HG03575 (cell line): ENCODE measurements around the gene BCAS3.

ENCODE experiments used
- ATAC-seq: cut with Tn5 transposase; IDR thresholded peaks from one replicate; pipeline ENCODE4 v1.9.1; 2021; ENCODE audit not compliant: unreplicated experiment, insufficient number of reproducible peaks, low FRiP score; ENCODE audit errors: extremely low read depth

Gene BCAS3

GRCh38 chr17:61380836-61381525 lies 703.3 kb downstream of the BCAS3 start:
- ATAC-seq: no peak

- no peak for ATAC-seq
Observed at GRCh38 chr17:61381537-61381936, 703.9 kb downstream of the BCAS3 start.

DNA sequence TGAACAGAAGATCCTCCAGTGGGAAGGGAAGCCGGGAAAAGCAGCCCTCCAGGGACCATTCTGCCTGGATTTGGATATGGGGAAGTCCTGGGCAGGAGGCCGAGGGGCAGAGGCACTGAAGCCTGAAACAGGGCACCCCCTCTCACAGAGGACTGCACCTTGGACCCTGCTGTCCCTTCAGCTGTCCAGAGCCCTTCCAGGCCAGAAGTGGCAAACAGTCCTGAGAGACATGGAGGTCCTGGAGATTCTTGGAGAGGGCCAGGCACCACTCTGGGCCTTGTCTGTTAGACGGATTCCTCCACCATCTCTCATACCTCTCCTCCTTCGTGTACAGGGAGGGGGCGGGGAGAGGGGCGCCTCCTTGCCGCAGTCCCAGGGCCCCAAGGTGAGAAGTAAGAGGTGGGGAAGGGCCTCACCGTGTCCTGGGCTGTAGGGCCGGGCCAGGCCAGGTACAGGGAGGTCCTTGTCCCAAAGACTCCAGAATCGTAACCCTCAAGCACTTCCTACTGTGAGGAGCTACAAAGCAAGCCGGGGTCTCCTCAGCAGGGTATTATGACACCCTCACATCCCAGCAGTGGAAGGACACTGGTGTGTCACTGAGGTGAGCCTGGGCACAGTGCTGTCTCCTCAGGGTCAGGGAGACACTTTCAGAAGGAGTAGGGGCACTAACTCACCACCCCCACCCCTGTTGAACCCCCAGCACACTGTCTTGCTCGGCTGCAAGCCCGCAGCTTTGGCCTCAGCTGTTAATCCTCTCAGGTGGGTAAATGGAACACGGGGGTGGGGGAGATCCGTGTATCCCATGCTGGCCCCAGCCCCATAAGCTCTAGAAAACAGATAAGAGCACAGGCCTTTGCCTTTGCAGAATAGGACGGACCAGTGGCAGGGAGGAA lies 705.4 kb downstream of the BCAS3 start:
- no peak for ATAC-seq

DNA sequence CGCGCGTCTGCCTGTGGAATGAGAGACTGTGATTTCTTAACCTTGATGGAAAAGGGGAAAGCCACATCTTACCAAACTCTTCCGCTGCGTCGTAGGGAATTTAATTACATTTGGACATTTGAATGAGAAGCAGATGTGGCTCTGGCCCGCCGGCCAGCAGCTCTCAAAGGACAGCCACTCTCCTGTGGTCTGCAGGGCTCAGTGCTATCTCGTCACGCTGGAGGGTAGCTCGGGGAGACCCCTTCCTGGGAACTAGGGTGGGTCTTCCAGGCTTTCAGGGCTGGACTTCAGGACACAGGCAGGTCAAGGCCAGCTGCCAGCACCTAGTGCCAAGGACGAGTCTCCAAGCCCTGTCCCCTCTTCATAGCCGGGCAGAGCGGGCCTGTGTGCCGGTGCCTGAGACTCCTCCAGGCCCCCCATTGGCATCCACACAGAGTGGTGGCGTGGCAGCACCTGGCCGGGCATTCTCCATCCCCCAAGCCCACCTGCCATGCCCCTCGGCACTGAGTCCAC lies 706.1 kb downstream of the BCAS3 start:
- ATAC-seq: no peak

- ATAC-seq: no peak
Observed at GRCh38 chr17:61384354-61384691, 706.7 kb downstream of the BCAS3 start.

DNA sequence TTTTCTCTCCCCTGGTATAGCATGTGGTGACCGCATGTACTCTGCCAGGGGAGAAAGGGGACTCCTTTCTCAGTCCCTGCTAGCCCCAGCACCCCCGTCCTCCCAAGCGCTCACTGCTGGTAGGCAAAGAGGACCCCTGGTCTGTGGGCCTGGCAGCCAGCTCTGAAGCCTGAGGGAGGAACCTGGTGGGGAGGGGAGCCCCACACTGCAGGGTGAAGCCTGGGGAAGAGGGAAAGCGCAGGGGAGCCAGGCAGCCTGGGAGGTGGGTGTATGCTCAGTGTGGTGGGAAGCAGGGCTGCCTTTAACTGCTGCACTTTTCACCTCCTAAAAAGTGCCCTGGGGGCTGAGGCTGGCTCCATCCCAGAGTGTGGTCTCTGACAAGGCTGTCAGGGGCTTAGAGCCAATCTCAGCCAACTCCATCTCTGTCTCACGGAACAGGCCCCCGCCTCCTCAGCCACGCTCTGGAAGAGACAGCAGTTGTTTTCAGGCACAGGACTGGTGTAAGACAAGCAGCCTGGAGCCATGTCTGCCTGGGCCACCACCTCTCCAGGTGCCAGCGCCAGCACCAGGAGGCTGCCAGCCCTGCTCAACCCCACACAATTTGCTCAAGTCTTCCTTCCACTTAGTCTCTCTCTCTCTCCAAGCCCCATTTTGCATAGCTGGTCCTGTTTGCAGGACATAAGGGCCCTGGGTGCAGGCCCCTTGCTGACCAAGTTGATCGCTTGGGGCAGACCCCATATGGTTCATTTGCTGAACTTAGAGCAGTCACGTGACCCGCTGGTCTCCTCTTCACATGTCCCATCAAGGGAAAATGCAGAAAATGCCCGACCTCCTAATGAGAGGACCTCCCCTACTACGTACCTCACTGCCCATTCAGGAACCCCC lies 707.3 kb downstream of the BCAS3 start:
- no peak for ATAC-seq

GRCh38 chr17:61385577-61386236 lies 708.1 kb downstream of the BCAS3 start:
- no peak for ATAC-seq

DNA sequence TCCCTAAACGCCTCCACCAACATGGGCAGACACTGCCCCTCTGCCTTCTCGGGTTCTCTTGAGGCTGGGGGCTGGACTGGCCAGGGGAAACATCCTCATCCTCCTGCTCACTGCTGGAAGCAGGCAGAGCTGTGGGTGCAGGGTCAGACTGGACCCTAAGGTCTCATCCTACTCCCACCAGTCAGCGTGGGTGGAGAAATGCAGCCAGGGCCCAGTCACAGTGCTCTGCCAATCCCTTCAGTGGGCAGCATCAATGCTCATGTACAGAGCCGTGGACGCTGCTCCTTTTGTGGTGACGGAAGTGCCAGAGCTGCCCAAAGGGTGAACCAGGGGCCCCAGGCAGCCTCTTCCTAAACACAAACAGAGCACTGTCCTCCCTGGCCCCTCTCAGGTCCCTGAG lies 708.6 kb downstream of the BCAS3 start:
- ATAC-seq: no peak

DNA sequence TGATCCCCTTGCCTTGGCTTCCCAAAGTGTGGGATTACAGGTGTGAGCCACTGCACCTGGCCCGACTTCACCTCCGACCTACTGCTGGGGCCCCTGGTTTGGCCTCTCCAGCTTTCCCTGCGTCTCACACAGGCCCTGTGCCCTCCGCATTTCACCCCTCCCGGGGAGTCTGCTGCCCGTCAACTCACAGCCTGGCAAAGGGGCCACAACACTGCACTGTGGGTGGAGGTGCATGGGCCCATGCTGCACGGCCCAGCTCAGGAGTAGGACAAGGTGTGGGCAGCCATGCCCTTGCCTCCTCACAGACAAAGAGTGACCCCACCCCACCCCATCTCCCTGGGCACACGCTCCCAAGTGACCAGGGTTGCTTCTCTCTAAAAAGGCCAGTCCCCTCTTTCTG lies 709.4 kb downstream of the BCAS3 start:
- no peak for ATAC-seq

- ATAC-seq: no peak
Observed at GRCh38 chr17:61387511-61388305, 710.1 kb downstream of the BCAS3 start.

GRCh38 chr17:61388561-61389356 lies 711.1 kb downstream of the BCAS3 start:
- no peak for ATAC-seq

GRCh38 chr17:61389670-61390478 lies 712.2 kb downstream of the BCAS3 start:
- ATAC-seq: no peak

DNA sequence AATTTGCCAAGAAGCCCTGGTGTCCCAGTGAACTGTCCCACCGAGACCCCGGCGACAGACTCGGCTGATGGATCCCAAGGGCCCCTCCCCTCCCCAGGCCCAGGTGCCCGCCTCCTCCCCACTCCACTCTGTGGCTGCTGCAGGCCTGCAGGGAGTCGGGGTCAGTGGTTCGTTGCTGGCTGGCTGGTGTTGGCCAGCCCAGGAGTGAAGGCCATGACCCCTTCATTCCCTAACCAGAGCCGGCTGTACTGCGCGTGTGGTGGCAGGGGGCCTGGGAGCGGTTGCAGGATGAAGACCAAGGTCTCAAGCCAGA lies 712.8 kb downstream of the BCAS3 start:
- ATAC-seq: no peak

- ATAC-seq: no peak
Observed at GRCh38 chr17:61391595-61392291, 714.1 kb downstream of the BCAS3 start.

GRCh38 chr17:61392679-61393078 lies 715.0 kb downstream of the BCAS3 start:
- no peak for ATAC-seq

DNA sequence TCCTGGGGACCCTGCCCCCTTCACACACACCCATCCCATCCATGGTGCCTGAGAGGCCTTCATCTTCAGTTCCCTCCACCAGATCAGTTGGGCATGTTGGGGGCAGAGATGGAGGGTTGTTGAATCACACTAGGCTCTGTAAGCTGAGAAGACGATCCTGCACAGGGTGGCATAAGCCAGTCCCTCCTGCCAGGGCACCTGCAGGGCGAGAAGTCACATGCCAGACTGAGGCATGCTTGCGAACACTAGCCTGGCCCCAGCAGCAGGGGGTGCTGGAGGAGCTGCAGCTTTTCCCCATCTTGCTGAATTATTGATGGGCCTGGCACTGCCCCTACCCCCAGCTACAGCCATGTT lies 715.9 kb downstream of the BCAS3 start:
- ATAC-seq: no peak
